HEK293 (cell line): Measurements from ENCODE around the gene CXCL16.

Experiments
- CTCF ChIA-PET: fragments of 350-600 bp; formaldehyde crosslinking; extraction: SDS; loops from one replicate; lab custom pipeline; 2021; ENCODE audit warnings: antibody characterized with exemption; lab: Yijun Ruan, JAX
- POLR2A ChIA-PET: fragments of 300-600 bp; formaldehyde crosslinking; extraction: SDS; loops from one replicate; lab custom pipeline; 2020; ENCODE audit warnings: antibody characterized with exemption, inconsistent platforms; lab: Yijun Ruan, JAX
- H3K27ac ChIP-seq: fragments of 200-500 bp; sonication (Bioruptor generic); 2 replicates; pipeline ENCODE4 v1.5.1; 2014; ENCODE audit warnings: low read depth, low read length, control low read depth, inconsistent platforms; ENCODE audit errors: extremely low read depth
- H3K36me3 ChIP-seq, 2 experiments: fragments of 200-500 bp in 1 of 2; sonication (Bioruptor generic) in 1 of 2; 1 replicate in 1 of 2; 2 replicates in 1 of 2; pipeline ENCODE4 v1.5.1; 2014 to 2017; ENCODE audit warnings: inconsistent platforms in 2 of 2, low read length in 2 of 2; ENCODE audit not compliant: control insufficient read depth in 2 of 2, insufficient read depth in 1 of 2
- H3K4me1 ChIP-seq: fragments of 200-500 bp; sonication (Bioruptor generic); 2 replicates; pipeline ENCODE4 v1.5.1; 2014; ENCODE audit warnings: mild to moderate bottlenecking, low read length, inconsistent platforms; ENCODE audit not compliant: control insufficient read depth, insufficient read depth
- H3K4me3 ChIP-seq: 2 replicates; pipeline ENCODE4 v1.5.1; 2011; ENCODE audit warnings: low read depth, mild to moderate bottlenecking, control low read depth, low read length, moderate library complexity
- H3K9me3 ChIP-seq: fragments of 200-500 bp; sonication (Bioruptor generic); 2 replicates; pipeline ENCODE4 v1.5.1; 2014; ENCODE audit warnings: low read depth, low read length, inconsistent platforms; ENCODE audit not compliant: control insufficient read depth, insufficient read depth
- KLF8 ChIP-seq: fragments of 450-650 bp; formaldehyde crosslinking; IDR thresholded peaks from 2 replicates; pipeline ENCODE4 v1.5.1; 2016; ENCODE audit warnings: missing biosample characterization, missing genetic modification characterization
- OSR2 ChIP-seq: fragments of 450-650 bp; formaldehyde crosslinking; IDR thresholded peaks from 2 replicates; pipeline ENCODE4 v1.5.1; 2016; ENCODE audit warnings: missing biosample characterization, missing genetic modification characterization
- ZBTB17 ChIP-seq: fragments of 450-650 bp; formaldehyde crosslinking; IDR thresholded peaks from 2 replicates; pipeline ENCODE4 v1.5.1; 2016; ENCODE audit warnings: missing biosample characterization, missing genetic modification characterization
- ZNF155 ChIP-seq: fragments of 450-650 bp; formaldehyde crosslinking; IDR thresholded peaks from 2 replicates; pipeline ENCODE4 v1.5.1; 2016; ENCODE audit warnings: missing biosample characterization, missing genetic modification characterization
- ZNF202 ChIP-seq: fragments of 450-650 bp; formaldehyde crosslinking; IDR thresholded peaks from 2 replicates; pipeline ENCODE4 v1.5.1; 2016; ENCODE audit warnings: missing biosample characterization, missing genetic modification characterization, borderline replicate concordance
- ZNF239 ChIP-seq: fragments of 450-650 bp; formaldehyde crosslinking; IDR thresholded peaks from 2 replicates; pipeline ENCODE4 v1.5.1; 2016; ENCODE audit warnings: missing biosample characterization, missing genetic modification characterization
- ZNF24 ChIP-seq: fragments of 450-650 bp; formaldehyde crosslinking; IDR thresholded peaks from 2 replicates; pipeline ENCODE4 v1.5.1; 2016; ENCODE audit warnings: missing biosample characterization, missing genetic modification characterization
- ZNF302 ChIP-seq: fragments of 450-650 bp; formaldehyde crosslinking; IDR thresholded peaks from 2 replicates; pipeline ENCODE4 v1.5.1; 2016; ENCODE audit warnings: missing biosample characterization, missing genetic modification characterization, low read depth
- ZNF433 ChIP-seq: fragments of 450-650 bp; formaldehyde crosslinking; IDR thresholded peaks from 2 replicates; pipeline ENCODE4 v1.5.1; 2016; ENCODE audit warnings: missing biosample characterization, missing genetic modification characterization, low read depth
- ZNF560 ChIP-seq: fragments of 450-650 bp; formaldehyde crosslinking; IDR thresholded peaks from 2 replicates; pipeline ENCODE4 v1.5.1; 2017; ENCODE audit warnings: missing biosample characterization, missing genetic modification characterization, borderline replicate concordance
- ZNF596 ChIP-seq: fragments of 450-650 bp; IDR thresholded peaks from 2 replicates; pipeline ENCODE4 v1.5.0; 2018; ENCODE audit warnings: missing biosample characterization, mild to moderate bottlenecking, missing genetic modification characterization, moderate library complexity
- ZNF664 ChIP-seq: fragments of 450-650 bp; formaldehyde crosslinking; IDR thresholded peaks from 2 replicates; pipeline ENCODE4 v1.5.1; 2016; ENCODE audit warnings: missing biosample characterization, missing genetic modification characterization
- ZNF76 ChIP-seq: fragments of 450-650 bp; formaldehyde crosslinking; IDR thresholded peaks from 2 replicates; pipeline ENCODE4; 2016; ENCODE audit warnings: low read depth, missing biosample characterization, missing genetic modification characterization, borderline replicate concordance
- ZSCAN23 ChIP-seq: fragments of 450-650 bp; formaldehyde crosslinking; IDR thresholded peaks from 2 replicates; pipeline ENCODE4 v1.5.1; 2016; ENCODE audit warnings: missing biosample characterization, missing genetic modification characterization
- TF ChIP-seq, protein P1 (sequence below): fragments of 450-650 bp; formaldehyde crosslinking; IDR thresholded peaks from 2 replicates; pipeline ENCODE4 v1.5.0; 2017; ENCODE audit warnings: missing biosample characterization, missing genetic modification characterization, borderline replicate concordance
- TF ChIP-seq, protein P2 (sequence below): fragments of 450-650 bp; formaldehyde crosslinking; IDR thresholded peaks from 2 replicates; pipeline ENCODE4 v1.5.1; 2016; ENCODE audit warnings: missing biosample characterization, missing genetic modification characterization
- TF ChIP-seq, protein P3 (sequence below): fragments of 450-650 bp; formaldehyde crosslinking; IDR thresholded peaks from 2 replicates; pipeline ENCODE4 v1.5.1; 2017; ENCODE audit warnings: missing biosample characterization, missing genetic modification characterization
- TF ChIP-seq, protein P4 (sequence below): fragments of 450-650 bp; formaldehyde crosslinking; IDR thresholded peaks from 2 replicates; pipeline ENCODE4 v1.5.1; 2016; ENCODE audit warnings: missing biosample characterization, missing genetic modification characterization

The CXCL16 gene

DNA sequence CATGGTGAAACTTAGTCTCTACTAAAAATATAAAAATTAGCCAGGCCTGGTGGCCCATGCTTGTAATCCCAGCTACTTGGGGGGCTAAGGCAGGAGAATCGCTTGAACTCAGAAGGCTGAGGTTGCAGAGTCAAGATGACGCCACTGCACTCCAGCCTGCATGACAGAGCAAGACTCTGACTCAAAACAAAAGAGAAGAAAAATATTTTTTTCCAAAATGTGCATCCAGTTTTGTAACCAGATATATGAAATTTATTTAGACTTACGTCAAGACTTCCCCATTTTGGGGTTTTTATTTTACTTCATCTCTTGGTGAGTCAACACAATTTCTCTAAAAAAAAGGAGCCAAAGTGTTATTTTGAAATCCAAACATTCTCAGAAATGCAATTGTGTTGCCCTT, 26.5 kb upstream of the CXCL16 start (continued):
- TF ChIP-seq, protein P1, sequence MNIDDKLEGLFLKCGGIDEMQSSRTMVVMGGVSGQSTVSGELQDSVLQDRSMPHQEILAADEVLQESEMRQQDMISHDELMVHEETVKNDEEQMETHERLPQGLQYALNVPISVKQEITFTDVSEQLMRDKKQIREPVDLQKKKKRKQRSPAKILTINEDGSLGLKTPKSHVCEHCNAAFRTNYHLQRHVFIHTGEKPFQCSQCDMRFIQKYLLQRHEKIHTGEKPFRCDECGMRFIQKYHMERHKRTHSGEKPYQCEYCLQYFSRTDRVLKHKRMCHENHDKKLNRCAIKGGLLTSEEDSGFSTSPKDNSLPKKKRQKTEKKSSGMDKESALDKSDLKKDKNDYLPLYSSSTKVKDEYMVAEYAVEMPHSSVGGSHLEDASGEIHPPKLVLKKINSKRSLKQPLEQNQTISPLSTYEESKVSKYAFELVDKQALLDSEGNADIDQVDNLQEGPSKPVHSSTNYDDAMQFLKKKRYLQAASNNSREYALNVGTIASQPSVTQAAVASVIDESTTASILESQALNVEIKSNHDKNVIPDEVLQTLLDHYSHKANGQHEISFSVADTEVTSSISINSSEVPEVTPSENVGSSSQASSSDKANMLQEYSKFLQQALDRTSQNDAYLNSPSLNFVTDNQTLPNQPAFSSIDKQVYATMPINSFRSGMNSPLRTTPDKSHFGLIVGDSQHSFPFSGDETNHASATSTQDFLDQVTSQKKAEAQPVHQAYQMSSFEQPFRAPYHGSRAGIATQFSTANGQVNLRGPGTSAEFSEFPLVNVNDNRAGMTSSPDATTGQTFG, result no peak

DNA sequence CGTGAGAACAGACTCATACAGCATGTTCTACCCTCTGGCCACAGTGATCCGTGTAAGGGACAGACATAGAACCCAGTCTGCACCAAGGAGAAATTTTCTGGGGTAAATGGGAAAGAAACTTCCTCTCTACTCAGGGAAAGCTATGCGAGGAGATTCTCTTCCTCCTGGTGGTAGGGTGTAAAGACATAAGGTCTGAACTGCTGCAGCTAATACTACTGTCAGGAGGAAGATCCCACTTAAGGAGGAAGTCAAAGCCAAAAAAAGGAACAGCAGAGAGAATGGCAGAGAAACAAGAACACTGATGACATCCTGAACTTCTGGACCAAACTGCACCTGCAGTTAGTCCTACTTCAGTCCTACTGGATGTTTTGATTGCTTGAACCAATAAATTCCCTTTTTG, 24.9 kb upstream of the CXCL16 start:
- CTCF ChIA-PET, result interaction anchor here (0.5 to 1.6 kb wide), 5 partner anchors 9 to 199 kb away, joined by 3 to 5 read pairs (median 3); partner anchors contain the start of gene ARRB2
- POLR2A ChIA-PET, result no interaction called here
- Histone ChIP-seq H3K4me1 (no peaks in the 10 kb centered on the region), H3K27ac (no peak overlapping the region), H3K36me3 (no peaks in the 10 kb centered on the region), H3K9me3 (no peaks in the 10 kb centered on the region), H3K4me3 (no peak overlapping the region)
- TF ChIP-seq OSR2 (no peak), ZNF433 (tag by site-specific recombination) (no peak), ZNF664 (no peak), ZNF596 (tag by site-specific recombination) (no peak), ZNF76 (tag by site-specific recombination) (no peak), ZNF560 (tag by site-specific recombination) (no peak), ZNF302 (tag by site-specific recombination) (no peak), KLF8 (no peak), ZNF239 (tag by site-specific recombination) (no peak), ZNF155 (tag by site-specific recombination) (no peak), ZNF24 (no peak)
- TF ChIP-seq, protein P2, sequence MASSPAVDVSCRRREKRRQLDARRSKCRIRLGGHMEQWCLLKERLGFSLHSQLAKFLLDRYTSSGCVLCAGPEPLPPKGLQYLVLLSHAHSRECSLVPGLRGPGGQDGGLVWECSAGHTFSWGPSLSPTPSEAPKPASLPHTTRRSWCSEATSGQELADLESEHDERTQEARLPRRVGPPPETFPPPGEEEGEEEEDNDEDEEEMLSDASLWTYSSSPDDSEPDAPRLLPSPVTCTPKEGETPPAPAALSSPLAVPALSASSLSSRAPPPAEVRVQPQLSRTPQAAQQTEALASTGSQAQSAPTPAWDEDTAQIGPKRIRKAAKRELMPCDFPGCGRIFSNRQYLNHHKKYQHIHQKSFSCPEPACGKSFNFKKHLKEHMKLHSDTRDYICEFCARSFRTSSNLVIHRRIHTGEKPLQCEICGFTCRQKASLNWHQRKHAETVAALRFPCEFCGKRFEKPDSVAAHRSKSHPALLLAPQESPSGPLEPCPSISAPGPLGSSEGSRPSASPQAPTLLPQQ, result no peak
- TF ChIP-seq, protein P3, sequence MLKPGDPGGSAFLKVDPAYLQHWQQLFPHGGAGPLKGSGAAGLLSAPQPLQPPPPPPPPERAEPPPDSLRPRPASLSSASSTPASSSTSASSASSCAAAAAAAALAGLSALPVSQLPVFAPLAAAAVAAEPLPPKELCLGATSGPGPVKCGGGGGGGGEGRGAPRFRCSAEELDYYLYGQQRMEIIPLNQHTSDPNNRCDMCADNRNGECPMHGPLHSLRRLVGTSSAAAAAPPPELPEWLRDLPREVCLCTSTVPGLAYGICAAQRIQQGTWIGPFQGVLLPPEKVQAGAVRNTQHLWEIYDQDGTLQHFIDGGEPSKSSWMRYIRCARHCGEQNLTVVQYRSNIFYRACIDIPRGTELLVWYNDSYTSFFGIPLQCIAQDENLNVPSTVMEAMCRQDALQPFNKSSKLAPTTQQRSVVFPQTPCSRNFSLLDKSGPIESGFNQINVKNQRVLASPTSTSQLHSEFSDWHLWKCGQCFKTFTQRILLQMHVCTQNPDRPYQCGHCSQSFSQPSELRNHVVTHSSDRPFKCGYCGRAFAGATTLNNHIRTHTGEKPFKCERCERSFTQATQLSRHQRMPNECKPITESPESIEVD (tag by site-specific recombination), result no peak
- TF ChIP-seq, protein P4, sequence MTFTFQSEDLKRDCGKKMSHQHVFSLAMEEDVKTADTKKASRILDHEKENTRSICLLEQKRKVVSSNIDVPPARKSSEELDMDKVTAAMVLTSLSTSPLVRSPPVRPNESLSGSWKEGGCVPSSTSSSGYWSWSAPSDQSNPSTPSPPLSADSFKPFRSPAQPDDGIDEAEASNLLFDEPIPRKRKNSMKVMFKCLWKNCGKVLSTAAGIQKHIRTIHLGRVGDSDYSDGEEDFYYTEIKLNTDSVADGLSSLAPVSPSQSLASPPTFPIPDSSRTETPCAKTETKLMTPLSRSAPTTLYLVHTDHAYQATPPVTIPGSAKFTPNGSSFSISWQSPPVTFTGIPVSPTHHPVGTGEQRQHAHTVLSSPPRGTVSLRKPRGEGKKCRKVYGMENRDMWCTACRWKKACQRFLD (tag by site-specific recombination), result no peak

DNA sequence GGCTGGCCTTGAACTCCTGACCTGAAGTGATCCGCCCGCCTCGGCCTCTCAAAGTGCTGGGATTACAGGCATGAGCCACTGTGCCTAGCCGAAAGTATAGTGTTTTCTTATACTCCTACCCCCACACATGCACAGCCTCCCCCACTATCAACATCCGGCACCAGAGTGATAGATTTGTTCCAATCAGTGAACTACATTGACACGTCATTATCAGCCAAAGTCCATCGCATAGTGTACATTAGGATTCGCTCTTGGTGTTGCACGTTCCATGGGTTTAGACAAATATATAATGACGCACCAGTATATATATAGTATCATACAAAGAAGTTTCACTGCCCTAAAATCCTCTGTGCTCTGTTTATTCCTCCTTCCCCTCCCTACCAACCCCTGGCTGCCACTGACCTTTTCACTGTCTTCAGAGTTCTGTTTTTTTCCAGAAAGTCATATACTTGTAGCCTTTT, 20.1 kb upstream of the CXCL16 start:
- TF ChIP-seq ZBTB17 (tag by site-specific recombination) (peak; percentile 23; the same call in 1 of the 2 replicates), ZNF202 (tag by site-specific recombination) (no peak), ZSCAN23 (tag by site-specific recombination) (no peak)
- CTCF ChIA-PET, result no interaction called here
- Histone ChIP-seq H3K4me1 (no peaks in the 10 kb centered on the region), H3K9me3 (no peaks in the 10 kb centered on the region), H3K27ac (no peak overlapping the region), H3K36me3 (no peaks in the 10 kb centered on the region), H3K4me3 (no peak overlapping the region)
- POLR2A ChIA-PET, result no interaction called here
